GM19324 (cell line): ENCODE results near the gene CSNK1D.
A peak's percentile ranks its signal among the peaks of the same experiment; 100 is the strongest.

Source experiments
- ATAC-seq: cut with Tn5 transposase; IDR thresholded peaks from one replicate; pipeline ENCODE4 v1.9.1; 2021; ENCODE audit warnings: mild to moderate bottlenecking, moderate library complexity; ENCODE audit not compliant: unreplicated experiment, low FRiP score

CSNK1D gene

GRCh38 chr17:82273327-82274133 is at the start of gene CSNK1D:
Gene CSNK1D (minus strand): TSS chr17:82273700. CDS start chr17:82273381, 319 bp downstream.
- peak; percentile 80 for ATAC-seq

- no peak for ATAC-seq
Measured at GRCh38 chr17:82322526-82323453, 49.3 kb upstream of the CSNK1D start.

GRCh38 chr17:82321947-82322466 is 48.5 kb upstream of the CSNK1D start:
- no peak for ATAC-seq

GRCh38 chr17:82320956-82321927 is 47.7 kb upstream of the CSNK1D start:
- ATAC-seq: no peak

- no peak for ATAC-seq
Measured at GRCh38 chr17:82320140-82320840, 46.8 kb upstream of the CSNK1D start.

GRCh38 chr17:82319619-82320062 is 46.1 kb upstream of the CSNK1D start:
- ATAC-seq: no peak

- ATAC-seq: no peak
Measured at GRCh38 chr17:82318772-82319606, 45.5 kb upstream of the CSNK1D start.

- ATAC-seq: no peak
Measured at GRCh38 chr17:82318169-82318498, 44.6 kb upstream of the CSNK1D start.

- no peak for ATAC-seq
Measured at GRCh38 chr17:82317394-82318168, 44.1 kb upstream of the CSNK1D start, which contains the start of gene CD7. Gene CD7 (minus strand): TSS chr17:82317608. CDS start chr17:82317495, 113 bp downstream.

- no peak for ATAC-seq
Measured at GRCh38 chr17:82316651-82317393, 43.3 kb upstream of the CSNK1D start.

GRCh38 chr17:82315703-82316358 is 42.3 kb upstream of the CSNK1D start:
- ATAC-seq: no peak

GRCh38 chr17:82314727-82315605 is 41.5 kb upstream of the CSNK1D start:
- ATAC-seq: no peak

GRCh38 chr17:82314012-82314726 is 40.7 kb upstream of the CSNK1D start:
- ATAC-seq: no peak

GRCh38 chr17:82313195-82314011 is 39.9 kb upstream of the CSNK1D start:
- ATAC-seq: no peak
